GM12865 (cell line): ENCODE measurements around the gene RC3H1.
"Not testable (repeated sequence)": the region's sequence is repeated elsewhere in the genome, so short reads cannot be mapped to it uniquely, and the experiment has no call there.

Experiments
- DNase-seq: peaks from one replicate; pipeline ENCODE4 v3.0.0; 2010; ENCODE audit warnings: low read depth
- H3K4me3 ChIP-seq: 2 replicates; pipeline ENCODE4 v1.5.1; 2011; ENCODE audit warnings: mild to moderate bottlenecking, low read depth, low read length, control low read depth
- TF ChIP-seq, protein P1 (sequence below): IDR thresholded peaks from 2 replicates; pipeline ENCODE4 v1.5.1; 2011; ENCODE audit warnings: low read length, control low read depth, low read depth, inconsistent platforms; ENCODE audit not compliant: insufficient read depth; ENCODE audit errors: missing control alignments

Gene RC3H1

DNA sequence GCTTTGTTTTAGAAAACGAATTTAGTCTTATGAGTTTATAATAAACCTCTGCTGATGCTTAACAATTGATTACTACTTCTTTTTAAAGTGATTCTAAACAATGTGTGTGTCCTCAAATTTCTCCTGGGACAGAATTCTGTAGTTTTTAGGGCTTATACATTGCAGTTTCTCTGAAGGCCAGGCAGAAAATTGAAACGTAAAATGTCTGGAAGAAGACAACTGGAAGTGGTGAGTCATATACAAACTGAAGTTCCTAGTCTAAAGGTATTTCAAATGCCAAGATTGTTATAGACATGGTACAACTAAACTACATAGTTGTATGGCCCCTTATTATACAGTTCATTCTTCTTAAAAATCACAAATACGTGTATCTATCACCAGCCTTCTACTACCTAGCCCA lies 30.5 kb upstream of the RC3H1 start:
- TF ChIP-seq, protein P1, sequence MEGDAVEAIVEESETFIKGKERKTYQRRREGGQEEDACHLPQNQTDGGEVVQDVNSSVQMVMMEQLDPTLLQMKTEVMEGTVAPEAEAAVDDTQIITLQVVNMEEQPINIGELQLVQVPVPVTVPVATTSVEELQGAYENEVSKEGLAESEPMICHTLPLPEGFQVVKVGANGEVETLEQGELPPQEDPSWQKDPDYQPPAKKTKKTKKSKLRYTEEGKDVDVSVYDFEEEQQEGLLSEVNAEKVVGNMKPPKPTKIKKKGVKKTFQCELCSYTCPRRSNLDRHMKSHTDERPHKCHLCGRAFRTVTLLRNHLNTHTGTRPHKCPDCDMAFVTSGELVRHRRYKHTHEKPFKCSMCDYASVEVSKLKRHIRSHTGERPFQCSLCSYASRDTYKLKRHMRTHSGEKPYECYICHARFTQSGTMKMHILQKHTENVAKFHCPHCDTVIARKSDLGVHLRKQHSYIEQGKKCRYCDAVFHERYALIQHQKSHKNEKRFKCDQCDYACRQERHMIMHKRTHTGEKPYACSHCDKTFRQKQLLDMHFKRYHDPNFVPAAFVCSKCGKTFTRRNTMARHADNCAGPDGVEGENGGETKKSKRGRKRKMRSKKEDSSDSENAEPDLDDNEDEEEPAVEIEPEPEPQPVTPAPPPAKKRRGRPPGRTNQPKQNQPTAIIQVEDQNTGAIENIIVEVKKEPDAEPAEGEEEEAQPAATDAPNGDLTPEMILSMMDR: no peak
- H3K4me3 ChIP-seq: no peak overlapping the region
- no peak for DNase-seq

DNA sequence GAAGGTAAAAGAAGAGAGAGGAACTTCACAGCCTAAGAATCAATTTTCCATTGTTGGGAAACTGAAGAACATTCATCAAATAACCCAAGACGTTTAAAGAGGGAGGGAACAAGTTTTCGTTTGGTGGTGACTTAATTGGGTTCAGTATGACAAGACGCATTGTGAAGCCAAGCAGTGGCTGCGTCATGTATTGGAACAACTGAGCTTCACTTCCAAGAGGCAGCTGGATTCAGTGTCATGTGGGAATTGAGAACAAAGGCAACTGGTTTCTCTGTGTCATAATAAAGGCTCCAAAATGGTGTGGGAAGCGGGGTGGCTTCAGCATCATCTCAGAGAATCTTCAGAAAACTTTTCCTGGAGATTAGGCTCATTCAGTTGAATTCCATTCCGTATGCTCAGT lies 29.8 kb upstream of the RC3H1 start:
- no peak for DNase-seq
- H3K4me3 ChIP-seq: no peak overlapping the region
- TF ChIP-seq, protein P1: no peak

DNA sequence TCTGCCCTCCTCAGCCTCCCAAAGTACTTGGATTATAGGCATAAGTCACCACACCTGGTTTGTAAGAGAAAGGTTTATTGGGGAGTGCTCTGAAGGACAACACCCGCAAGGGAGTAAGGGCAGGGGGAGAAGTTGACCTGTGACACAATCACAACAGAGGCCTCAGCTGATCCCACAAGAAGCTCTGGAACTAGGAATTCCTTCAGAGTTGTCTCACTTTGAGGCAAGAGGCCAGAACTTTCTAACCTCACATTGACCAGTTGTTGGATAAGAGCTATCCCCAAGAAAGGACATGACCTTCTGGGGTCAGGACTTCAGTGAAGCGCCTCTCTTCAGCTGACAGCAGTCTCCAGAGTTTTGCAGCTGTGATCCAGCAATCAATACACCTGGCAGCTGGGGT lies 27.4 kb upstream of the RC3H1 start:
- TF ChIP-seq, protein P1: no peak
- no peak for DNase-seq
- H3K4me3 ChIP-seq: no peak overlapping the region

DNA sequence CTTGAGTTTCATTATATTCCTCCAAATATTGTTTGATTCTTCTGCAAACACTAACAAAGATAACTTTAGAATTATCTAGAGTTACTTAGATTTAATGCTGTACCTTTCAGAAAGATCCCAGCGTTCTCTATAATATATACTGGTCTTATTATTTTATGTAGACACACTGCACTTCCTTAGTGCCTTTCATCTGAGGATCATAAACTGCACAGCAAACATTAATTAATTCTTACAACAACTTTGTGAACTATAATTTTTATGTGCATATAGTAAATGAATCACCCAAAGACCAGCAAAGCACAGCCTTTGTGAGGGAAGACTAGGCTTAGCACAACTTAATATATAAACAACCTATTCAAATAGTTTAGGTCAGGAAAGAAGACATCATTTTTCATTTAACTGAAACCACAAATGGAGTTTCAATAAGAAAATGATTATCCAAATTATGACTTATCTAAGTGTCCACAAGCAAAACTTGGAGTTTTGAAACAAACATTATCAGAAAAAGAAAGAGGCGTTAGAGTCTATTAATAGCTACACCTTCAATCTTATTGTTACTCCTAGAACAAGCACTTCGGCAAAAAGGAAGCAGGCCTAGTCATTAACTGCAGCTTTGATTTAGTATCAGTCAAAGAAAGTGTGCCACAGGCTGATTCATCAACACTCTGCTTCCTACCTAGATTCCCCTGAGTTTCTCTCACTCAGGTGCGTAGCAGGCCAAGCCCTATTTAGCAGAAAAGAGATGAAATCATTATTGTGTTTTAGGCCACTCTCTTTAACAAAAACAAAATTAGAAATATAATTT lies 22.5 kb upstream of the RC3H1 start:
- TF ChIP-seq, protein P1: no peak
- DNase-seq: no peak

DNA sequence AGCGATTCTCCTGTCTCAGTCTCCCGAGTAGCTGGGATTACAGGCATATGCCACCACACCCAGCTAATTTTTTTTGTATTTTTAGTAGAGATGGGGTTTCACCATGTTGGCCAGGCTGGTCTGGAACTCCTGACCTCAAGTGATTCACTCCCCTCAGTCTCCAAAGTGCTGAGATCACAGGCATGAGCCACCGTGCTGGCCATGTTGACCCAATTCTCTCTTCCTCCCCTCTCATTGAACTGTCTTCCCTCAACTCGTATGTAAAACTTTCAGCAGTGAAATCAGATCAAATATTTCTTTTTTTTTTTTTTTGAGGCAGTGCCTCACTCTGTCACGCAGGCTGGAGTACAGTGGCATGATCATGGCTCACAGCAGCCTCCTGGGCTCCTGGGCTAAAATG lies 20.4 kb upstream of the RC3H1 start:
- not testable (repeated sequence) for H3K4me3 ChIP-seq, DNase-seq

More for the DNA sequence above, 22.5 kb upstream of the RC3H1 start:
- H3K4me3 ChIP-seq: no peak overlapping the region

DNA sequence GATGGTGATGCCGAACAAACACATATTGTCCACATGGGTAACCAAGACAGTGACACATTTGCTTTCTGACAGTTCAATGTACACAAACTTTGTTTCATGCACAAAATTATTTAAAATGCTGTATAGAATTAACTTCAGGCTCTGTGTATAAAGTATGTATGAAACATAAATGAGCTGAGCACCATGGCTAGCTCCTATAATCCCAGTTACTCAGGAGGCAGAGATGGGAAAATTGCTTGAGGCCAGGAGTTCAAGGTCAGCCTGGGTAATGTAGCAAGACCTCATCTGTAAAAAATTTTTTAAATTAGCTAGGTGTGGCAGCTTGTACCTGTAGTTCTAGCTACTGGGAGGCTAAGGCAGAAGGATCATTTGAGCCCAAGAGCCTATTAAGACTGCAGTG lies 19.2 kb upstream of the RC3H1 start:
- no peak overlapping the region for H3K4me3 ChIP-seq
- TF ChIP-seq, protein P1: no peak
- no peak for DNase-seq

DNA sequence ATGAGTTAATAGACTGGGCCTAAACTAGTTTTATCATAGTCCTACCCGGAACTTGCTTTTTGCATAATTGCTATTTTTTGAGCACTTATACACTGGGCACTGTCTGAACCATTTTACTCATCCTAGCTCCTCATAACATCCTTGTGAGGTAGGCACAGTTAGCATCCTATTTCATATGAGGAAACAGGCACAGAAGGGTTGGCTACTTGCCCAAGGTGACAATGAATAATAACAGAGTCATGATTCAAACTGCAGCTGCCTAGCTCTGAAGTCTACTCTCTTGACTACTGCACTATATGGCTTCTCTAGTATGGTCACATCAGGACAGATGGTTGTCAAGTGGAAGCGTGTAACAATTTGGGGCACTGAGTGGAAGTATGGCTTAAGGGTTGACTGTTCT lies 18.2 kb upstream of the RC3H1 start:
- no peak for DNase-seq
- TF ChIP-seq, protein P1: no peak
- H3K4me3 ChIP-seq: no peak overlapping the region

DNA sequence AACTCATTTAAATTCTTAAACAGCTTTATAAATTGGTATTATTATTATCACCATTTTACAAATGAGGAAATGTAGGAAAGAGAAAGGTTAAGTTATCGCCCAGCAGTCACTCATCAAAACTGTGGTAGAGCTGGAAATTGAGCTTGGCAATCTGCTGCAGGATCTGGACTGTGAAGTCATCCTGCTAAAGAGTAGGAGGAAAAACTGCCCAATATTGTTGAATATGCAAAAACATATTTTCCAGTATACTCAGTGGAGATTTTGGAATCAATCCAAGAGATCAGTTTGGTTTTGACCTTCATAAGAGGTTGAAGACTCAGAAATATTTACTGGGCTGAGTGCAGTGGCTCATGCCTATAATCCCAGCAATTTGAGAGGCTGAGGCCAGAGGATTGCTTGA lies 16.9 kb upstream of the RC3H1 start:
- TF ChIP-seq, protein P1: no peak
- DNase-seq: no peak
- no peak overlapping the region for H3K4me3 ChIP-seq
